GM13977 (cell line): ENCODE data around the gene CSF2RB.

Source experiments
- DNase-seq: peaks from one replicate; pipeline ENCODE4 v3.0.0; 2012; ENCODE audit warnings: low spot score
- in situ Hi-C: fragments of 300-500 bp; cut with MboI; formaldehyde crosslinking; loops from one replicate; pipeline ENCODE4 v1.12.0; 2022; ENCODE audit warnings: low sequenced_read_pairs, low pct_unique_long_range_greater_than_20kb, mixed read lengths, inconsistent platforms; ENCODE audit not compliant: unreplicated experiment
- TF ChIP-seq, protein P1 (sequence below): IDR thresholded peaks from 2 replicates; pipeline ENCODE4 v1.5.1; 2012; ENCODE audit warnings: mild to moderate bottlenecking, control low read depth; ENCODE audit not compliant: insufficient read depth; ENCODE audit errors: extremely low read depth, missing control alignments

The CSF2RB gene

DNA sequence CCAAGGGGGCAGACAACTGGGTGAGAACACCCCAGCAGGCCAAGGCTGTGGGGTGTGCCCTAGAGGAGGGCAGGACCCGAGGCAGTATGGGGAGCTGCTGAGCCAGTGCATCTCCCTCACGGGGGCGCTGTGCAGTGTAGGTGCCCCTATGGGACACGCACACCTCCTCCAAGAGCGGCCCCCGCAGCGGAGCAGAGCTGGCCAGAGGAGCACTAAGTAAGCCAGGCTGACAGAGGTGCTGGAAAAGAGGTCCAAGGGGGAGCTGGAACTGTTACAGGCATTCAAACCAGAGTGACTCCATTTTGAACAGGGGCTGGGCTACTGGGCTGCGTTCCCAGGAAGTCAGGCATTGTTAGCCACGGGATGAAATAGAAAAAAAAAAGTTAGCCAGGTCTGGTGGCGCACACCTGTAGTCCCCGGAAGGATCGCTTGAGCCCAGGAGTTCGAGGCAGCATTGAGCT, 64.0 kb downstream of the CSF2RB start:
- TF ChIP-seq, protein P1, sequence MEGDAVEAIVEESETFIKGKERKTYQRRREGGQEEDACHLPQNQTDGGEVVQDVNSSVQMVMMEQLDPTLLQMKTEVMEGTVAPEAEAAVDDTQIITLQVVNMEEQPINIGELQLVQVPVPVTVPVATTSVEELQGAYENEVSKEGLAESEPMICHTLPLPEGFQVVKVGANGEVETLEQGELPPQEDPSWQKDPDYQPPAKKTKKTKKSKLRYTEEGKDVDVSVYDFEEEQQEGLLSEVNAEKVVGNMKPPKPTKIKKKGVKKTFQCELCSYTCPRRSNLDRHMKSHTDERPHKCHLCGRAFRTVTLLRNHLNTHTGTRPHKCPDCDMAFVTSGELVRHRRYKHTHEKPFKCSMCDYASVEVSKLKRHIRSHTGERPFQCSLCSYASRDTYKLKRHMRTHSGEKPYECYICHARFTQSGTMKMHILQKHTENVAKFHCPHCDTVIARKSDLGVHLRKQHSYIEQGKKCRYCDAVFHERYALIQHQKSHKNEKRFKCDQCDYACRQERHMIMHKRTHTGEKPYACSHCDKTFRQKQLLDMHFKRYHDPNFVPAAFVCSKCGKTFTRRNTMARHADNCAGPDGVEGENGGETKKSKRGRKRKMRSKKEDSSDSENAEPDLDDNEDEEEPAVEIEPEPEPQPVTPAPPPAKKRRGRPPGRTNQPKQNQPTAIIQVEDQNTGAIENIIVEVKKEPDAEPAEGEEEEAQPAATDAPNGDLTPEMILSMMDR = peak; percentile 76
- DNase-seq = peak; percentile 76
- in situ Hi-C loops = loop anchor here (10.0 kb wide), 1 partner anchor 193 kb away; no protein-coding TSS in a partner anchor

GRCh38 chr22:36977947-36978660, 64.7 kb downstream of the CSF2RB start:
- TF ChIP-seq, protein P1 = peak; percentile 83
- in situ Hi-C loops = loop anchor here (10.0 kb wide), 1 partner anchor 193 kb away; no protein-coding TSS in a partner anchor
- DNase-seq = peak; percentile 91

- in situ Hi-C loops = loop anchor here (10.0 kb wide), 1 partner anchor 194 kb away; no protein-coding TSS in a partner anchor
- TF ChIP-seq, protein P1 = no peak
- no peak for DNase-seq
Measured at GRCh38 chr22:36979016-36979910, 65.8 kb downstream of the CSF2RB start.

DNA sequence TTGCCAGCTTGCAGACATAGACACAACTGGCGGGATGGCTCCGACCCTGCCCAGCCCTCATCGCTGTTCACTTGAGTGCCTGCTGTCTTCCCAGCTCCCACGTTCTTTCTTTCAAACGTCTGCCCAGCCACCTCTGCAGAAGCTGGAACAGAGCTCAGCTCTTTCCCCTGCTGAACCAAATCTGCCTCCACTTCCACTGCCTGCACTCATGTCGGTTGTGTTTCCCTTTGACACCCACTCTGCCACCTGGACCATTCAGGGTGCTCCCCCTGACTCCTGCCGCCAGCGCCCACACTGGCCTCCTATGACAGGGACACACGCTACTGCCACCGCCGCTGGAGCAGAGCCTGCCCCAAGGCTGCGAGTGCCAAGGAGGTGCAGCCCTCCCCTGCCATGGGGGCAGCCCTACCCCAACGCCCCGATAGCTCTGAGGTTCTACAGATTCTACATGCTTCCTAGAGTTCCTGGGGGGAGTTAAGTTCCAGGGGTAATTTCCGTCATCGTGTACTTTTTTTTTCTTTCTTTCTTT, 67.9 kb downstream of the CSF2RB start:
- TF ChIP-seq, protein P1 = no peak
- no peak for DNase-seq
- in situ Hi-C loops = no loop called here

DNA sequence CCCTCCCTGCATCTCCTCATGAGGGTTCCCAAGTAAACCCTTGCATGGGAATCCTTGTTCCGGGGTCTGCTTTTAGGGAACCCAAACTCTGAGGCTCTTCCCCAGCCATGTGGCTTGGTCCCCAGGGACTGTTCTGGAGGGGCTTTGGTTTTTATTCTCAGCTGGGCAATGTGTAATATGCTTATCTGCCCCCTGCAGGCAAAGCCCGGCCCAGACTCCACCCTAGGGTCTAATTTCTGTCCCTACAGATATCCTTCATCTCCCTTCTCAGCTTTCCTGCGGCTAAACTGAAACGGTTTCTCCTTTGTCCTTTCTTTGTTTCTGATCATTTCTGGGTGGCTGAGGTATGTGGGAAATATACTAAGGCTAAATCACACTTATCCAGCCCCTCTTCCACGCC, 68.7 kb downstream of the CSF2RB start:
- in situ Hi-C loops = no loop called here
- no peak for DNase-seq
- TF ChIP-seq, protein P1 = no peak

DNA sequence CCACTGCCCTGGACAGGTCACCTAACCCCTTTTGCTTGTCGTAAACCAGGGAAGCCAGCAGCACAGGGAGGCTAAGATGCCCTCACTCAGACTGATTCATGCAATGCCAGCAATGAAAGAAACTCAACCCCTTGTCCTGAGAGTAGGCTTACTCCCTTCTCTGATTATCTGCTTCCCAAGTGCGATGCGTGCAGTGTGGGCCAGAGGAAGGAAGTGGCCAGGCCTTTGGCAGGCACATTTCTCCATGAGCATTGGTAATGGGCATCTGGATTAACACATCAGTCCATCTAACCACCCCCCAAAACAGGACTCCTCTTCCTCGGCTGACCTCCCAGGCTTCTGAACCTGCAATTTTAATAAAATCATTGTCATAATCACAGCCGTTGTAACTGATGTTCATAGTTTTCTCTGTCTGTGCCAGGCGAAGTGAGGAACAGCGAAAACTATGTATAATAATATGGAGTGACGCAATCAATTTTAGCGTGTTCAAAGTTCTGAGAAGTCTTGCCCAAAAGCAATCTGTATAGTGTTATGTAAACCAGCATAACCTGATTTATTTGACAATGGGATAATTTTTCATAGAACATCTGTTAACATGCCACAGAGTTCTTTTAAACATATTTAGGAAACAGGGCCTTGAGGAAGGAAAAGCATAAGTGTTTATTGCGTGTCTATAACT, 71.9 kb downstream of the CSF2RB start:
- TF ChIP-seq, protein P1 = no peak
- in situ Hi-C loops = no loop called here
- no peak for DNase-seq
